Measurements from ENCODE around the gene PURB.
A peak's percentile ranks its signal among the peaks of the same experiment; 100 is the strongest.
"Not testable (repeated sequence)": the region's sequence is repeated elsewhere in the genome, so short reads cannot be mapped to it uniquely, and the experiment has no call there.

PURB gene

DNA sequence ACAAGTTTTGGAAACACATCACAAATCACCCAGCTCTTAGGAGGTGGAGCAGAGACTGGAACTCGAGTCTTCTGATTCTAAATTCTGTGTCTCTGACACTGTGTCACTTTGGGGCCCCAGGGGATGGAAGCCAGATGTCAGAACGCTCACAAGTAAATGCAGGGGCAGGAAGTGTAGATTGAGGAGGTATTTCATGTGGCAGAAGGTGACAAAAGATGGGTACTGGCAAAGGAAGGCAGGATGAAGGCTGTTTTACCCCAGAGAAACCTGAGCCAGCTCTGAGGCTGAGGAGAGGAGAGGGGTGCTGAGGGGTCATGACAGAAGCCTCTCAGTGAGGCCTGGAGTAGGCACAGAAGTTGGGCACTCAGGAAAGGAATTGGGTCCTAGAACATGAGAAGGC, 6.0 kb upstream of the PURB start:
- peak; percentile 51 to 64 for DNase-seq

DNA sequence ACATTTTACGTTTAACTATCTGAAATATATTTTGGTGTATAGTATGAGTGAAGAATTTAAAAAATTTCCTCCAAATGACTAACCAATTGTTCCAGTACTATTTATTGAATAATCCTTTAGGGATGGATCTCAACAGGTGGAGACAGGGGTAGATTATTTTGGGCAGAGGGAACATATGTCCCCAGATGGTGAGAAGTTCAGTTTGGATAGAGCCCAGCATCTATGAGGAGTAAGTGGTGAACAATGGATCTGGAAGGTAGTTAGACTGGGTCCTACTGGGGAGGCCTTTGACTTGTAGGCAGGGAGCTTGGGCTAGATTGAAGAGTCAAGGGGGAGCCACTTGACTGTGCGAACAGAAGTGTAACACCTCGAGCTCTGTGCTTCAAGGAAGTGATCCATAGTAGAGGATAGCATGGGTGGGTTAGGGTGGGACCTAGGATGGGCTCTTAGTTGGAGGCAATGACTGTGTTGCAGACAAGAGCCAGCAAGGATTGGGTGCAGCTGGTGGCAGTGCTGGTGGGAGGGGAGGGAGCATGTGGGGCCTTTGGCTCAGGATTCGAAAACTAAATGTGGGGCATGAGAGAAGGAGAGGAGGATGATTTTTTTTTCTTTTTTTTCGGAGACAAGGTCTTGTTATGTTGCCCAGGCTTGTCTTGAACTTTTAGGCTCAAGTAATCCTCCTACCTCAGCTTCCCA, 3.9 kb upstream of the PURB start:
- DNase-seq: no peak

DNA sequence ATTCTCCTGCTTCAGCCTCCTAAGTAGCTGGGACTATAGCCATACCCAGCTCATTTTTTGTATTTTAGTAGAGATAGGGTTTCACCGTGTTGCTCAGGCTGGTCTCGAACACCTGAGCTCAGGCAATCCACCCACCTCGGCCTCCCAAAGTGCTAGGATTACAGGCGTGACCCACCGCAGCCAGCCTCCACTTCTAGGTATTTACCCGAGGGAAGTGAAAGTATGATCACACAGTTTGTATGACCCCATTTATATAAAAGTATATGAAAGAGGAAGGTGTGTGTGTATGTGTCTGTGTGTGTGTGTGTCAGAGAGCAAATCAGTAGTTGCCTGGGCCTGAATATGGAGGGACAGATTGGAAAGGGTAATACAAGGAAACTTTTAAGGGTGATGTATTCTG, 2.0 kb upstream of the PURB start:
- DNase-seq: peak in 1 of 2 donors; percentile 56

DNA sequence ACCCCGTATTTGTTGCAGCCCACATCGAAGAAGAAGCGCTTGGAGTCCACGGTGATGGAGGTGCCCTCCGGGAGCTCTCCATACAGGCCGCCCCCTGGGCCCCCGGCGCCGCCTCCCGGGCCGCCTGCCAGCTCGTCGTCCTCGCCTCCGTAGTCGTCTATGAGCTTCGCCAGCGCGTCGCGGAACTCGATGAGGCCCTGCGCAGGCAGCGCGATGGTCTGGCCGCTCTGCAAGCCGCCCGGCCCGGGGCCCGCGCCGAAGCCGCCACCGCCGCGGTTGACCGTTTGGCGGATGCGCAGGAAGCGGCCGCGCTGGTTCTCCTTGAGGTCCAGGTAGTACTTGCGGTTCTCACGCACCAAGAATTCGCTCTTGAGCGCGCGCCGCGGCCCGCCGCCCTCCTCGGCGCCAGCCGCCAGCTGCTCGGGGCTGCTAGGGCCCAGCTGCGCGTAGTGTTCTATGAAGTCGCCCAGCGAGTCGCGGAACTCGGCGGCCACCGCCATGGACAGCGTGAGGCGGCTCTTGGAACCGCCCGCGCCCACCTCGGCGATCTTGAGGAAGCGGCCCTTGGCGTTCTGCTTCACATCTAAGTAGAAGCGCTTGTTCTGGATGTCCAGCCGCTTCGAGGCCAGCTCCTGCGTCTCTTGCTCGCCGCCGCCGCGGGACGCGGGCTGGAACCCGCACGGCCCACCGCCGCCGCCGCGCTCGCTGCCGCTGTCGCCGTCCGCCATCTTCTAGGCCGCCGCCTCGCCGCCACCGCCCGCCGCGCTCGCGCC, 523 bp downstream of the PURB start:
- DNase-seq: peak; percentile 48 to 53

DNA sequence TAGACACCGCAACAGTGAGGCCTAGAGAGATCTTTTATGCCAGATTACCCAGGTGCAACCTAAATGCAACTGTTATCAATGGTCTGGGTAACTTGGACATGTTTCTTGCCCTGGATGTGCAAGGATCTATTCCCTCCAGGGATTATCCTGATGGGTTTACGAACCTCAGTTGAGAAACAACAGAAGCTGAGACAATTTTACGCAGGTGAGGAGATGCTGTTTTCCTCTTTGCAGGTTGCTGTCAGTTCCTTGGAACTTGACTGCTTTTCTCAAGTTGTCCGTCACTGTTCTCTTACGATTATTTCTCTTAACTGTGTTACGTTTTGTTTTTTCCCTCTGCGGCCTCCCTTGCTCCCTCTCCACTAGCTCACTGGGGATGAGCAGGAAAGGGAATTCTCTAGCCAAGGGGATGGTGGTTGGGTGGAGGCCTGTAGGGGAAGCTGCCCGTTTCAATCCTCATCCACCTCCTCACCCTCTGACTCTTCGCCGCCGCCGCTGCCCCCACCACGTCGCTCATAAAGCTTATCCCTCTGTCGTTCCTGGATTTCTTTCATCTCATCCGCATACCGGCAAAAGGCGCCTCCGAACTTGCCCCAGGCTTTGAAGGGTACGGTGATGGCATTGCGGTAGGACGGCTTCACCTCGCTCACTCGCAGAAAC, 1.2 kb downstream of the PURB start:
- no peak for DNase-seq

DNA sequence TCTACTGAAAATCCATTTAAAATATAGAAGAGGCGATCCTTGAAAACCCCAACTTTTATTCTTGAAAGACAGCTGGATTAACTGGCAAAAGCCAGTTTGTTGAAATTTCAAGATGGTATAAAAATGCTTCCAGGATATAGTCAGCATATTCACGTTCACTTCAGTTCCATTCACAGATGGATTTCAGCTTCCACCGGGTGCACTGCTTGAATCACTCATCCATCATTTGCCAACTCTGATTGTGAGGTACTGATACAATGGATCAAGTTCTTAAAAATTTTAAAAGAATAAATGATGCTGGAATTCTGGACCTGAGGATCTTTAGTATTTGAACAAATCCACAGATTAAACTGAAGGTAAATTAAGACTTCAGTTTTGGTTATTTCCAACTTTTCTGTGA, 2.4 kb downstream of the PURB start:
- DNase-seq: no peak

DNA sequence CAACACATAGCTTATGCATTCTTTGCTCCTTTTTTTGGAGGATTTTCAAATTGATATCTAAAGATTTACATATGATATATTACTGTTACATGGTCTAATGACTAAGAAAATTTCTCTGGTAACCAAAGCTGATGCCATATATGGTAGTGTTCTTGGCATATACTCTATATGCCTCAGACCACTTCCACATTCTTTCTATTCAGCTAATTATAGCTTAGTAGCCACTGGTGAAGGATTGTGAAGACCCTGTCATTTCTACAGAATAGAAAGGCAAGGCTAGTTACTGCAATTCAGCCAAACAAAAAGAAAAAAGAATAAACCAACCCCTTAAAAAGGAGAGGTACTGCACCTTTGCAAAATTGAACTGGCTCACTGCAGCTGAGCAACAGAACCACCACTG, 3.7 kb downstream of the PURB start:
- DNase-seq: no peak

DNA sequence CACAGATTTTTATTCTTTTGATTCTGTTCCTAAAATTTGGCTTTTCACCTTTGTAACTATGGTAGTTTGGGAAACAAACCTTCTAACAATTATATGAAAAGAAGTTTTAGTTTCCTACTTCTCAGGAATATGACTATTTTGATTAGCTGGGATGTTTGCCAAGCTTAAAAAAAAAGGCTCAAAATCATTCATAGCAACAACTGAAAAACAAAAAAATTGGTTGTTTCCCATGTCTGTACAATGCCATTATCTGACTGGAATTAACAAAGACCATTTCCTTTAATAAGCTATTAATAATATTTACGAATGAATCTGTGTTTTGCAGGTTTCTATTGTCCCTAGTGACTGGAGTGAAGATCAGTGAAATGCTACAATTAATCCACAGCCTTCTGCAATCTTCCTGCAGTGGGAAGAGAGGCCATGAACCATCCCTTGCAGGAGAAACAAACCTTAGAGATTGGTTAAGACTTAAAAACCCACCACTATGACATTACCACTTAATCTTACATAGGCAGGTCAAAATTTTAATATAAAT, 4.2 kb downstream of the PURB start:
- DNase-seq: no peak

DNA sequence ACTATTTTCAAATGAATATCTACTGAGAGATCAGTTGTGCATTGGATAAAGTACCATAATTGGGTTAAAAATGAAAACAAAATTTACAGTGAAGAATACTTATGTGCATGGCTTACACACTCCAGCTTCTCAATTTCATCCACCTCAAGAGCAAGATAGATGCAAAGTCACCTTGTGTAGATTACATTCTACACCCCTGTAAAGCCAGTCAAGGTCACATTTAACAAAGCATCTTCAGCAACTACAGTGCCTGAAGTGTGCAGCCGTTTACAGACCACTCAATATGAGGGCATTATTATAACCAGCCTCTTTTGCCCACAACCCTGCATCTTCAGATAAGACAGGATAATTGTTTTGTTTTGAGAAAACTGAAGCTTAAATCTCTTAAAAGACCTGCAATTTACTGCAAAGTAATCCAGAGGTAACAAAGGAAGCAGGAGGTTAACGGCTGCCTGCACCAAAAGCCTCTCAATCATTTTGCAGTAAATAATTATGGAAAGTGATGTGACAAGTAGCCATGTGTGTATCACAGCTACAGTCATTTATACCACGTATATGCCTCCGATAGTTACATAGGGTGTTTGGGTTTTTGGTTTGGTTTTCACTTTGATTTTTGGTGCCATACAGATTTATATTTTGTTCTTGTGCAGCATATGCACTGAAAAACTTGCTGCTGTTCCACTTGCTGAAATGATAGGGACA, 4.9 kb downstream of the PURB start:
- no peak for DNase-seq

DNA sequence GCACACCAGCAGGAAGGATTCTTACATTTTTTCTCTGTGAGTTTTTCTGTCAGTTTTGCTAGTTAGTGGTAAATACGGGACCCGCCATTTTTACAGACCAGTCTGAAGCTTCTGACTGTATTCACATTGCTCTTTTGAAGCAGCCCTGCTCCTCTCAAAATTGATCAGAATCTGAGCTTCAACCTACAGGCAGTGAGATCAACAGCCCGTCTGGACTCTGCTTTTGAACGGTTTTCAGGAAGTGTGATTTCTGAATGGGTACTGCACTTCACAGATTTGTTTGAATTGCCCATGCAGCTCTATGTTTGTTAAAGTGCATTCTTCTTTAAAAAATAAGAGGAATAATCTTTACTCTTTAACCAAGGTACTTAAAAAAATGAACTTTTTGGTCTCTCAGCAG, 8.9 kb downstream of the PURB start:
- no peak for DNase-seq

DNA sequence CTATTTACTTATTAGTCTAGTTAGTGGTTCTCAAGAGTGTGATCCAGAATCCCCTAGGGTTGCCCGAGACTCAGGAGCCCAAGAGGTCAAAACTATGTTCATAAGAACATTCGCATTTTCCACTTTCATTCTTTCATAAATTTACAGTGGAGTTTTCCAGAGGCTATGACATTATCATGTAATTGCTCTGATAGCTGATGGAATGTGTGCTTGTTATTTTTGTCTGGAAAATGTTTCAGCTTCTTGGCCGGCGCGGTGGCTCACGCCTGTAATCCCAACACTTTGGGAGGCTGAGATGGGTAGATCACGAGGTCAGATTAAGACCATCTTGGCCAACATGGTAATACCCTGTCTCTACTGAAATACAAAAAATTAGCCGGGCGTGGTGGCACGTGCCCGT, 10.1 kb downstream of the PURB start:
- no peak for DNase-seq

DNA sequence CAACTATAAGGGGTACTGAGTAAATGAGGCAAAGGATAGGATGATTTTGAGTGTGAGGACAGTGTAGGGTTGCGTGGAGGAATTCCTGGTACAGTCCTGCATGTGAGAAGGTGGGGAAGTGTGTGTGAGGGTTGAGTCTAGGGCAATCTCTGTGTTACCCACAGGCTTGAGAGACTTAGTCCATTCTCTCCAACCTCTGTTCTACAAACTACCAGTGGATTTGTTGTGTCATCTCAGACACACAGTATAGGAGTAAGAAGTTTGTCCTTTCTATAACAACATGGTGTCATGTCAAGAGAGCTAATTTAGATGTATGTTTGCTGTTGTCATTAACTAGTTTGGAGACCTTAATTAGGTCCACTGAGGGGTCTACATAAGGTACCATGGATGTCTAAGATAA, 12.5 kb downstream of the PURB start:
- no peak for DNase-seq

DNA sequence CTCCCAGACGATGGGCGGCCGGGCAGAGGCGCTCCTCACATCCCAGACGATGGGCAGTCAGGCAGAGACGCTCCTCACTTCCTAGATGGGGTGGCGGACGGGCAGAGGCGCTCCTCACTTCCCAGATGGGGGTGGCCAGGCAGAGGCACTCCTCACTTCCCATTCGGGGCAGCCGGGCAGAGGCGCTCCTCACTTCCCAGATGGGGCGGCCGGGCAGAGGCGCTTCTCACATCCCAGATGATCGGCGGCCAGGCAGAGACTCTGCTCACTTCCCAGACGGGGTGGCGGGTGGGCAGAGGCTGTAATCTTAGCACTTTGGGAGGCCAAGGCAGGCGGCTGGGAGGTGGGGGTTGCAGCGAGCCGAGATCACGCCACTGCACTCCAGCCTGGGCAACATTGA, 13.4 kb downstream of the PURB start:
- DNase-seq: not testable (repeated sequence)

DNA sequence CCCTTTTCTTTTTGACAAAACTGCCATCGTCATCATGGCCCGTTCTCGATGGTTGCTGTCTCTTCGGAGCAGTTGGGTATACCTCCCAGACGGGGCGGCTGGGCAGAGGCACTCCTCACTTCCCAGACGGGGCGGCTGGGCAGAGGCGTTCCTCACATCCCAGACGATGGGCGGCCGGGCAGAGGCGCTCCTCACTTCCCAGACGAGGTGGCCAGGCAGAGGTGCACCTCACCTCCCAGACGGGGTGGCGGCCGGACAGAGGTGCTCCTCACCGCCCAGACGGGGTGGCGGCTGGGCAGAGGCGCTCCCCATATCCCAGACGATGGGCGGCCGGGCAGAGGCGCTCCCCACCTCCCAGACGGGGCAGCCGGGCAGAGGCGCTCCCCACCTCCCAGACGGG, 14.6 kb downstream of the PURB start:
- DNase-seq: not testable (repeated sequence)

DNA sequence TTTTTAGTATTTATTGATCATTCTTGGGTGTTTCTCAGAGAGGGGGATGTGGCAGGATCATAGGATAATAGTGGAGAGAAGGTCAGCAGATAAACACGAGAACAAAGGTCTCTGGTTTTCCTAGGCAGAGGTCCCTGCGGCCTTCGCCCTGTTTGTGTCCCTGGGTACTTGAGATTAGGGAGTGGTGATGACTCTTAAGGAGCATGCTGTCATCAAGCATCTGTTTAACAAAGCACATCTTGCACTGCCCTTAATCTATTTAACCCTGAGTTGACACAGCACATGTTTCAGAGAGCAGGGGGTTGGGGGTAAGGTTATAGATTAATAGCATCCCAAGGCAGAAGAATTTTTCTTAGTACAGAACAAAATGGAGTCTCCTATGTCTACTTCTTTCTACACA, 15.0 kb downstream of the PURB start:
- not testable (repeated sequence) for DNase-seq

DNA sequence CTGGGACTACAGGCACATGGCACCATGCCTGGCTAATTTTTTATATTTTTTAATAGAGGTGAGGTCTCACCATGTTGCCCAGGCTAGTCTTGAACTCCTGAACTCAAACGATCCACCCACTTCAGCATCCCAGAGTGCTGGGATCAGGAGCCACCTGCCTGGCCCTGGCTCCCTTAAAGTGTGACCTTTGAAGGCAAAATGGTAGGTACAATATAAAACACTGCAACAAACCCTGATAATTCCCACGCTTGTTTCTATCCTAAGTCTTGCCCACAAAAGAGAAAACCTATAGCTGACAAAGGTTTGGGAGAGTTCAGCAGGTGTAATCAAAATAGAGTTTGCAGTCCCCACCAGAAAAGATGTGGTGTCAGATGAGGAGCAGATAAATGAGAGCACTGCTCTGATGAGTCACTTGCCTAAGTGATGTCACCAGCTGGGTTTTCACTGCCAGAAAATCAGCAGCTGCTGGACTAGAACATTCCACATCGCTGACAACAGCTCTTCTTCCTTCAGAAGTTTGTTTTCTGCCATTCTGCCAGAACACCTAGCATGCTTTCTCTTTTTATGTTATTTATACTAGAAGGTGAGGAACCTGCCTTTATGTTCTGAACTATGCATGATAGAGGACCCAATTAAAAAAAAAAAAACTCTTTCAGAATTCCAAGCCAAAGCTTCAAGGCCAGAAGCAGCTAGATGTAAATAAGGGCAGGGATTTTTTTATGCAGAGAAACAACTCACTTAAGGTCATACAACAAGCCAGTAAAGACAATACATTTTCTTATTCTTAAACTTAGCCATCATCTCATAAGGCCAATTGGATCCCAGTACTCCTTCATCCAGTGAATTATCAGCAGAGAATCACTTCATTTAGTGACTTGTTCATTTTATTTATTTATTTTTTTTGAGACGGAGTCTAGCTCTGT, 18.0 kb downstream of the PURB start:
- no peak for DNase-seq

DNA sequence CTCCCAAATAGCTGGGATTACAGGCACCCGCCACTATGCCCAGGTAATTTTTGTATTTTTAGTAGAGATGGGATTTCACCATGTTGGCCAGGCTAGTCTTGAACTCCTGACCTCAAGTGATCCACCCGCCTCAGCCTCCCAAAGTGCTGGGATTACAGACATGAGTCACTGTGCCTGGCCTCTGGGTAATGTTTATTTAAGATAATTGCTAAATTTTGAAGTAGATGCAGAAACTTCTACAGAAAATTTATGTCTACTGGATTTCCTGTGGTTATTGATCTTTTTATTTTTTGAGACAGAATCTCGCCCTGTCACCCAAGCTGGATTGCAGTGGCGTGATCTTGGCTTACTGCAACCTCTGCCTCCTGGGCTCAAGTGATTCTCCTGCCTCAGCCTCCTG, 23.4 kb downstream of the PURB start:
- DNase-seq: not testable (repeated sequence)

DNA sequence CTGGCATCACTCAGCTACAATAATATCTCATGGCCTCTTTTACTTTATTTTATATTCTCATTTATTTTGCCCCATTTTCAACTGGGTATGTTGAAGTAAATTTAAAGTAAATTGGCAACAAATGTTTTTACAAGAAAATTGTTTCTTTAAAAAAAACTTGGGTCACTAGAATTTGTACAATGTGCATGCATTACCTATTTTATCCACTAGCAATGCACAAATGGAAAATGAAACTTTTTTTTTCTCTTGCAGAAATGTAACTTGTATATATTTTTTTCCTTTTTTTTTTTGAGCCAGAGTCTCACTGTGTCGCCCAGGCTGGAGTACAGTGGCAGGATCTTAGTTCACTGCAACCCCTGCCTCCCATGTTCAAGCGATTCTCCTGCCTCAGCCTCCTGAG, 27.2 kb downstream of the PURB start:
- DNase-seq: no peak

DNA sequence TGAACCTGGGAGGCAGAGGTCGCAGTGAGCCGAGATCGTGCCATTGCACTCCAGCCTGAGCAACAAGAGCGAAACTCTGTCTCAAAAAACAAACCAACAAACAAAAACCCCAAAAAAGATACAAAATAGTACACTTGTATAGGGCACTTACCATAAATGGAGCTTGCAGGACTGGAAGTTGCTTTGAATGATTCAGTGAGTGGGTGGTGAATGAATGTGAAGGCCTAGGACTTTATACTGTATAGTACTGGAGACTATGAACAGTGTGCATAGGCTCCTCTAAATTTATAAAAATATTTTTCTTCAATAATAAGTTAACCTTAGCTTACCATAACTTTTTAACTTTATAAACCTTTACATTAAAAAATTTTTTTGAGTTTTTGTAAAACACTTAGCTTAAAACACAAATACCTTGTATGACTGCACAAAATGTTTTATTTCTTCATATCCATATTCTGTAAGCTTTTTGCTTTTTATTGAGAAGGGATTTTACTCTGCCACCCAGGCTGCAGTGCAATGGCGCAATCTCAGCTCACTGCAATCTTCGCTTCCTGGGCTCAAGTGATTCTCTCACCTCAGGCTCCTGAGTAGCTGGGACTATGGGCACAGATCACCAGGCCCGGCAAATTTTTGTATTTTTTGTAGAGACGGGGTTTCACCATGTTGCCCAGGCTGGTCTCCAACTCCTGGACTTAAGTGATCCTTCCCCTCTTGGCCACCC, 30.5 kb downstream of the PURB start:
- no peak for DNase-seq

DNA sequence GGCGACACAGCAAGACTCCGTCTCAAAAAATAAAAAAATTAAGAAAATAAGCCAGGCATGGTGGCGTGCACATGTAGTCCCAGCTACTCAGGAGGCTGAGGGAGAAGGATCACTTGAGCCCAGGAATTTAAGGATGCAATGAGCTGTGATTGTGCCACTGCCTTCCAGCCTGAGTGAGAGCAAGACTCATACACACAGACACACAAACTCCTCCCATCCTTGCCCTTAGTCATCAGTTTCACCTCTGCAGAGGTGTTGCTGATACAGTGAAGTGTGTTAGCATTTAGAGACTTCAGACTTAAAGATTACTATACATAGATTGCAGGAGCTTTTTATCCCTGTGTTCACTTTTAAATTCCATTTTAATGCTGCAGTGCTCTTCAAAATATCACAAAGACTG, 31.9 kb downstream of the PURB start:
- DNase-seq: no peak

DNA sequence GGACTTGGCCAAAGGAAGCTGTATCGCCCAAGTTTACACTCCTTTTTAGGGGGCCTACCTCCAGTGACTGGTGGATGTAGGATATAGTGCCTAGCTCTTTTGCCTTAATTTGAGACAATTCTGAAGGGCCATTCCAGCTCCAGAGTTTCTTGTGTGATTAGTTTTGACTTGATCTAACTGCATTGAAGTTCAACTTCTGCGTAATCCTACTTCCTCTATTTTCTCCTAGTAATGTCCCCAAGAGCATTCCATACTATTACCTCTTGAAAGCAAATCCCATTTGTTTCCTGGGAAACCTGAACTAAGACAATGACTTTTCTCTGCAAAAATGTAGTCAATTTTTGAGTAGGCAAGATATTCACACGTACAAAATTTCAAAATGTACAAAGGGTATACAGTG, 32.7 kb downstream of the PURB start:
- no peak for DNase-seq
